ENCODE measurements around the gene COIL. TPM values are rescaled to one million over a fixed set of nuclear protein-coding genes. Genes with fewer than 3 reads are reported as not detected.
A peak's percentile ranks its signal among the peaks of the same experiment; 100 is the strongest.

The COIL gene
- total RNA-seq, 1 experiment from 2014 or later = 22.9 TPM

DNA sequence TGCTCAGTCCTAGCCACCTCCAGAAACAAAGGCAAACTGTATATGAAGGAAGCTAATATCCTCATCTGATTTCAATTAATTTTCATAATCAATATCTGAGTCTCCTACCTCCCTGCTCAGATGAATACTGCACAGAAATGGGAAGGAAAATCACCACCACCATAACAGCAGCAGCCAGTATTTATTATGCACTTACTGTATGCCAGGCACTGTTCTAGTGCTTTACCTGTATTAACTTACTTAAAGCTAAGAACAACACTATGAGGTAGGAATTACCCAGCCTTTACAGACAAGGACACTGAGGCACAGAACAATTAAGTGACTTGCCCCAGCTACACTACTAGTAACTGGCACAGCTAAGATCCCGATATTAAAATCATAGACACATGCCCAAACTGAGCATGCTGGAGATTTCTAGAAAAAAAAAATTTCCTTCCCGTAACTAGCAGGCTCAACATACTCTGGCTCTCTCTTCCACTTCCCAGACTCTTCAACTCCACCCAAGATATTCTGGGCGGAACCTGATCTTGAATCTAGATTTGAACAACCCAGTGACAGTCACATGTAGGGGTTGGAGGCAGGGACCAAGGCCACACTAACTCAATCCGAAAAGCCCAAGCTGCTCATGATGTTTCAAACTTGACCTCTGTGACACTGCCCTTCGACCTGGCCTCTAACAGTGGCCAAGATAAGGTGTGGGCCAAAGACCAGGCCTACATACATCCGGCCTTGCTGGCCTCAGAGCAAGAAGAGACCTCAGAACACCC lies 50.9 kb downstream of the COIL start:
- DNase-seq = no peak
- no peak overlapping the region for H2AFZ ChIP-seq (ENCODE audit: low read length)
- H3K4me1 ChIP-seq (ENCODE audit: insufficient read depth, low read length) = peaks cover 37% of the 10 kb centered on the region
- BruUV-seq (replicated peaks) = no TSS peak
- TF ChIP-seq EZH2phosphoT487 (IDR thresholded peaks at IDR 0.05; ENCODE audit: borderline replicate concordance, low read length) (no peak), EZH2 (IDR thresholded peaks at IDR 0.05; ENCODE audit: low read length, unreplicated experiment) (no peak)
- TF ChIP-seq, protein P1, sequence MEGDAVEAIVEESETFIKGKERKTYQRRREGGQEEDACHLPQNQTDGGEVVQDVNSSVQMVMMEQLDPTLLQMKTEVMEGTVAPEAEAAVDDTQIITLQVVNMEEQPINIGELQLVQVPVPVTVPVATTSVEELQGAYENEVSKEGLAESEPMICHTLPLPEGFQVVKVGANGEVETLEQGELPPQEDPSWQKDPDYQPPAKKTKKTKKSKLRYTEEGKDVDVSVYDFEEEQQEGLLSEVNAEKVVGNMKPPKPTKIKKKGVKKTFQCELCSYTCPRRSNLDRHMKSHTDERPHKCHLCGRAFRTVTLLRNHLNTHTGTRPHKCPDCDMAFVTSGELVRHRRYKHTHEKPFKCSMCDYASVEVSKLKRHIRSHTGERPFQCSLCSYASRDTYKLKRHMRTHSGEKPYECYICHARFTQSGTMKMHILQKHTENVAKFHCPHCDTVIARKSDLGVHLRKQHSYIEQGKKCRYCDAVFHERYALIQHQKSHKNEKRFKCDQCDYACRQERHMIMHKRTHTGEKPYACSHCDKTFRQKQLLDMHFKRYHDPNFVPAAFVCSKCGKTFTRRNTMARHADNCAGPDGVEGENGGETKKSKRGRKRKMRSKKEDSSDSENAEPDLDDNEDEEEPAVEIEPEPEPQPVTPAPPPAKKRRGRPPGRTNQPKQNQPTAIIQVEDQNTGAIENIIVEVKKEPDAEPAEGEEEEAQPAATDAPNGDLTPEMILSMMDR (conservative IDR thresholded peaks at IDR 0.05; ENCODE audit: low read depth, low read length) = no peak
- intact Hi-C loops (cut with micrococcal nuclease) = no loop called here
- no peaks in the 10 kb centered on the region for H3K27me3 ChIP-seq (ENCODE audit: low read length)
- H3K4me2 ChIP-seq (ENCODE audit: low read length) = peak overlapping the region; percentile 61
- H3K9me3 ChIP-seq (ENCODE audit: low read length) = no peaks in the 10 kb centered on the region
- H3K9ac ChIP-seq (ENCODE audit: low read length) = no peak overlapping the region
- H3K27ac ChIP-seq (ENCODE audit: low read length) = no peak overlapping the region
- H3K4me3 ChIP-seq (ENCODE audit: low read length) = peak overlapping the region; percentile 48; the same call in 1 of the 2 replicates
- no peaks in the 10 kb centered on the region for H3F3A ChIP-seq (ENCODE audit: low read length, unreplicated experiment)
- ChIA-PET CTCF (interaction anchor here (0.6 kb wide), 1 partner anchor 16 kb away, joined by 4 read pairs; no protein-coding TSS in a partner anchor), POLR2A (ENCODE audit: unreplicated experiment) (interaction anchor here (0.6 kb wide), 1 partner anchor 57 kb away, joined by 3 read pairs; no protein-coding TSS in a partner anchor)
- H3K79me2 ChIP-seq (ENCODE audit: low read length) = peaks cover 86% of the 10 kb centered on the region
- no peaks in the 10 kb centered on the region for H3K9me2 ChIP-seq (replicated peaks; ENCODE audit: low read length)
- peaks cover 34% of the 10 kb centered on the region for H3K36me3 ChIP-seq (ENCODE audit: low read depth, low read length)
- peaks cover 41% of the 10 kb centered on the region for H4K20me1 ChIP-seq (ENCODE audit: low read length)
- no peak for ATAC-seq

DNA sequence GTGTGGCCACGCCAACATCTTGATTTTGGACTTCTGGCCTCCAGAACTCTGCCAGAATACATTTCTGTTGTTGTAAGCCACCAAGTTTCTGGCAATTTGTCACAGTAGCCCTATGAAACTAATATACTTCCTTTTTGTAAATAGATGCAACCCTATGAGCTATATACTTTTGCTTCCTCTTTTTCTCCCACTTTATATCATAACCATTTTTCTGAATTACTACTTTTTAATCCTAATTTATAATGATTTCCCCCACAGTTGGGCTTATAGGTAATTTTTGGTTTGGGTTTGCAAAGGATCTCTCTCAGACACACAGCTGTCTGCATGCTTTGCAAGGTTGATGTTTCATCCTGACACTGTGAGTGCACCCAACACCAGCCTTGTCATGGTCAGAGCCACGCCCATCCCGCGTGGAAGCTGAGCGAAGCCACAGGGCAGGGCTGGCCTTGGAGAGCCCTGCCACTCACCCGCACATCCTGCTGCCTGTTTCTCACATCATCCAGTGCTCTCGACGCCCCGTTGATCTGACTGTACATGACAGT lies 52.8 kb downstream of the COIL start:
- CTCF ChIA-PET = no interaction called here
- peaks cover 39% of the 10 kb centered on the region for H4K20me1 ChIP-seq (ENCODE audit: low read length)
- H3K27ac ChIP-seq (ENCODE audit: low read length) = no peak overlapping the region

DNA sequence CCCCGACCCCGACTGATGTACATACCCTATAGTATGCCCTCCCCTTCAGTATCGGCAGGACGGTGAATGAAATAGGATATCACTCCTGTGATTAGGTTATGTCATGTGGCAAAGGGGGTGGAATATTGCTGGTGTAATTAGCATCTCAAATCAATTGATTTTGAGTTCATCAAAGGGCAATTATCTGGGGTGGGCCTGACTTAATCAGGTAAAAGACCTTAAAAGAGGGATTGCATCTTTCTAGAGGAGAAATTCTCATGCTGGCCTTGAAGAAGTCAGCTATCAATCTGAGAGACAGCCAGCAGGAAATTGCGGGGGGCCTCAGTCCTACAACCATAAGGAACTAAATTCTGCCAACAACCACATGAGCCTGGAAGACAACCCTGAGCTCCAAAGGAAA lies 57.3 kb downstream of the COIL start:
- peaks cover 84% of the 10 kb centered on the region for H3K36me3 ChIP-seq (ENCODE audit: low read depth, low read length)
- no peak for ATAC-seq
- H3K27ac ChIP-seq (ENCODE audit: low read length) = no peak overlapping the region
- no peaks in the 10 kb centered on the region for H3F3A ChIP-seq (ENCODE audit: low read length, unreplicated experiment)
- POLR2A ChIA-PET (ENCODE audit: unreplicated experiment) = interaction anchor here (0.5 kb wide), 1 partner anchor 10 kb away, joined by 5 read pairs; the partner anchor contains the start of gene TRIM25
- H4K20me1 ChIP-seq (ENCODE audit: low read length) = peaks cover 2% of the 10 kb centered on the region; the same call in 1 of the 2 replicates
- peaks cover 23% of the 10 kb centered on the region for H3K4me1 ChIP-seq (ENCODE audit: insufficient read depth, low read length)
- no TSS peak for BruUV-seq (replicated peaks)
- H3K79me2 ChIP-seq (ENCODE audit: low read length) = peaks cover 44% of the 10 kb centered on the region
- CTCF ChIA-PET = no interaction called here
- H3K9ac ChIP-seq (ENCODE audit: low read length) = no peak overlapping the region
- intact Hi-C loops (cut with micrococcal nuclease) = loop anchor here (5.0 kb wide), 1 partner anchor 39 kb away; no protein-coding TSS in a partner anchor
- H3K9me2 ChIP-seq (replicated peaks; ENCODE audit: low read length) = no peaks in the 10 kb centered on the region
- no peak overlapping the region for H2AFZ ChIP-seq (ENCODE audit: low read length)
- H3K27me3 ChIP-seq (ENCODE audit: low read length) = no peaks in the 10 kb centered on the region
- H3K4me2 ChIP-seq (ENCODE audit: low read length) = no peak overlapping the region
- TF ChIP-seq, protein P1 (conservative IDR thresholded peaks at IDR 0.05; ENCODE audit: low read depth, low read length) = no peak
- TF ChIP-seq EZH2 (IDR thresholded peaks at IDR 0.05; ENCODE audit: low read length, unreplicated experiment) (no peak), EZH2phosphoT487 (IDR thresholded peaks at IDR 0.05; ENCODE audit: borderline replicate concordance, low read length) (no peak)
- H3K9me3 ChIP-seq (ENCODE audit: low read length) = no peaks in the 10 kb centered on the region
- H3K4me3 ChIP-seq (ENCODE audit: low read length) = no peak overlapping the region
- DNase-seq = no peak

More for the DNA sequence above, 52.8 kb downstream of the COIL start:
- H3K9me3 ChIP-seq (ENCODE audit: low read length) = no peaks in the 10 kb centered on the region
- no peaks in the 10 kb centered on the region for H3K9me2 ChIP-seq (replicated peaks; ENCODE audit: low read length)
- H2AFZ ChIP-seq (ENCODE audit: low read length) = no peak overlapping the region
- TF ChIP-seq EZH2 (IDR thresholded peaks at IDR 0.05; ENCODE audit: low read length, unreplicated experiment) = no peak
- DNase-seq = peak; percentile 70
- no peaks in the 10 kb centered on the region for H3K27me3 ChIP-seq (ENCODE audit: low read length)
- H3K9ac ChIP-seq (ENCODE audit: low read length) = no peak overlapping the region
- POLR2A ChIA-PET (ENCODE audit: unreplicated experiment) = no interaction called here
- no peaks in the 10 kb centered on the region for H3F3A ChIP-seq (ENCODE audit: low read length, unreplicated experiment)
- intact Hi-C loops (cut with micrococcal nuclease) = no loop called here
- H3K36me3 ChIP-seq (ENCODE audit: low read depth, low read length) = peaks cover 52% of the 10 kb centered on the region
- H3K4me2 ChIP-seq (ENCODE audit: low read length) = no peak overlapping the region
- H3K4me1 ChIP-seq (ENCODE audit: insufficient read depth, low read length) = peaks cover 35% of the 10 kb centered on the region
- BruUV-seq (replicated peaks) = no TSS peak
- H3K79me2 ChIP-seq (ENCODE audit: low read length) = peaks cover 78% of the 10 kb centered on the region
- no peak overlapping the region for H3K4me3 ChIP-seq (ENCODE audit: low read length)
- peak; percentile 62 for ATAC-seq

Data from PC-3 (cell line).